ENCODE data around the gene FARS2. TPM values are rescaled to one million over a fixed set of nuclear protein-coding genes. Genes with fewer than 3 reads are reported as not detected.
A peak's percentile ranks its signal among the peaks of the same experiment; 100 is the strongest.

The FARS2 gene
- 24.0 and 24.7 TPM in 2 replicates for total RNA-seq (2014; rRNA removed; shearing (Covaris generic))

DNA sequence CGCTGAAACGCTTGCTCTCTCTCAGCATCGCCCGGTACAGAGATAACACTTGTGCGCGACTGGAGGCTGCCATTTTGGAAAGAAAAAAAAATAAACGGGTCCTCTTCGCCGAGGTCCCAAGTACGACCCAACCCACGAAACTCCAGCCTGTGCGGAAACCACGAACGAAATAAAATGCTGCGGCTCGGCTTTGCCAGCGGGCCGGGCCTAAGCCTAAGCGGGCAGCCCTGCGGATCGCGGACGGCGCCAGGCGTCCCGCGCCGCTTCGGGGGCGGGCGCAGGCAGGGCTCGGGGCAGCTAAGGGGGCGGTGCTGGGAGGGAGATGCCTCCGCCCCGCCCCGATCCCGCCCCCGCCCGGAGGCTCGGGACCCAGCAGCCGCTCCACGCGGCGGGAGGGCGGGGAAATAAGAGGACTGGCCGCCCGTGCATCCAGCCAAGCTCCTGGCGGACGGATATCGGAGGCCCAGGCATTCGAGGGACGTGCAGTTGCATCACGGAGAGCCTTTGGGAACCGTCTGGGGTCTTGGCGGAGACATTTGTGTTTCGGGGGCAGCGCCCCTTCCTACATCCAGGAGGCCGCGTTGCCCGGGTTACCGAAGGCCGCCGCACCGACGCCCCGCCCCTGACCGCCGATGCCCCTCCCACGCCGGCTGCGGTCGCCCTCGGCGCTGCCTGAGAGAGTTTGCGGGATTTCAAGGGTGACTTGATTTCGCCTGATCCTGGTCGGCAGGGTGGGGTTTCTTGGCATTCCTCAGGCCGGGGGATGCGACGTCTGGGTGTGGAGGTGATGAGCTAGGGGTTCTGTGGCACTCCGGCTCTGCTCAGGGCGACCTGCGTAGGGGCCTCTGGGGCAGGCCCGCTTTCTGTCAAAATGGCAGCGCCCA lies at the start of gene FARS2, which contains the start of gene LYRM4:
Gene FARS2, plus strand, starts transcription at position 853 of the 884 bp plus-strand sequence.
Gene LYRM4, minus strand, starts transcription at position 290 of the 884 bp plus-strand sequence. Its CDS starts 217 bp downstream, at position 73.
- peak; percentile 95 for DNase-seq (ENCODE audit: low read depth)

GRCh38 chr6:5213836-5214235 lies 47.5 kb upstream of the FARS2 start:
- no peak for DNase-seq (ENCODE audit: low read depth)

DNA sequence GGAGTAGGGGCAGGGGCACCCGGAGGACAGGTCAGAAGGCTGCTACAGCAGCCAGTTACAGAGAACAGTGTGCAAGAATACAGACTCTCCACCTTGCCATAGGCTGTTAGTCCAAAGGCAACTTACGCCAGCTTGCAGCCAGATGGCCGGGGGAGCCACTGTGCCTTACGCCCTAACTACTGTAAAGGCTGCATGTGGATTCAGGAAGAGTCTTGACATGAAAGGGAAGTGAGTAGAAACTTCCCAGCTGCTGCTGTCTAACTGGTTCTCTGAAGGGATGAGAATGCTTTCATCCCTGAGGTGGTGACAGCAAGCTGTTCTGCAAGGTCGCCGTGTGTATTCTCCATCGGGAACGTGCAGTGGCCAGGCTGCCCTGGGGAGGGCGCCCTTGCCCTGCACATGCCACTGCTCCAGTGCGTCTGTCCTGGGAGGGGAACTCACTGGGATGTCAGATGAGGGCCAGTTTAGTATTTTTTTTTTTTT lies 46.7 kb upstream of the FARS2 start:
- DNase-seq (ENCODE audit: low read depth): peak; percentile 68

DNA sequence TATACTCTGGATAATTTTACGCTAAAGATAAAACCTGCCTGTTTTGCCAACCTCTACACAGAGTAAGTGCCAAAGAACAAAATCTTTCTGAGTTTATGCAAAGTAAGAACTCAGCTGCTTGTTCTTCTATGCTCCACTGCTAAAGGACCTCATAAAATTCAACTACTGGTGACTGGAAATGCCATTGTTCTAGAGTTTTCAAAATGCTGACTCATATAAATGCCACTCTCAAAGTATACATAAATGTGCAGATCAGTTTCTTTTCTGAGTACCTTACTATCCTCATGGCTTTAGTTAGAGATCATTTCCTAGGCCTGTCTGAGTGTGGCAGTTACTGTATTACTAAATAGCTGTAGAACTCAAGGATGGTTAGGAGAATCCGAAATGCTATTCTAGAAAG lies 46.2 kb upstream of the FARS2 start:
- no peak for DNase-seq (ENCODE audit: low read depth)

DNA sequence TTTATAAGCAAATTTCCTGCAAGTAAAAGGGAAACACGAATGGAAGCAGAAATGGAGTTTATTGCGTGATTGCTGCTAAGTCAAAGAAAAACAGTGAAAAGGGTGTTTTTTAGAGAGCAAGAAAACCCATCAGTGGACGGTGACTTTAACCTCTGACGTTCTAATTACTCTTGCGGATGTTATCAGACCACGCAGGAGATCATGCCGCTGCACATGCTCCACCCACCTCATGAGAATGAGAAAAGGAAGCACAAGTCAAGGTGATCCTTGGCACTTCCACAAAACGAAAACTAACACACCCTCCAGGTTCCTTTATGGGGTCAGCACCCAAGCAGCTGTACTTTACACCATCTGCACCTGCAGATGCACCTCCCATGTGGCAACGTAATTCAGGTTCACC lies 45.5 kb upstream of the FARS2 start:
- DNase-seq (ENCODE audit: low read depth): no peak

GRCh38 chr6:5217356-5217755 lies 44.0 kb upstream of the FARS2 start:
- no peak for DNase-seq (ENCODE audit: low read depth)

GRCh38 chr6:5219011-5219691 lies 42.2 kb upstream of the FARS2 start:
- no peak for DNase-seq (ENCODE audit: low read depth)

DNA sequence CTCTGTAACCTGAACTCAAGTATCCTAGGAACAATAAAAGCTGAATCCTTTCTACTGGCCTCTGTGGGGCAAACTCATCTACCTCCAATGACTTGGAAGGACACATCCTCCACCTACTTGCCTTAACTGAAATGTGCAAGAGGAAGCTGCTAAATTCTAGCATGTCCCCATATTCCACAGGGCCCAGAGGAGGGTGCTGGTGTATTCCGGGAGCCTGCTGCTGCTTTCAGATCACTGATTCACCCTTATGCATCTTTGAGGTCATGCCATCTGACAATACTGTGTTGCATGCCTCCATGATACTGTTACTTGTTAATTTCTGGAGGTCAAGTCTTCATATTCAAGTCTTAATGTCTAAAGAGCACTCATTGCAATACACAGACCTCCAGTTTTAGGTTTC lies 40.9 kb upstream of the FARS2 start:
- no peak for DNase-seq (ENCODE audit: low read depth)

DNA sequence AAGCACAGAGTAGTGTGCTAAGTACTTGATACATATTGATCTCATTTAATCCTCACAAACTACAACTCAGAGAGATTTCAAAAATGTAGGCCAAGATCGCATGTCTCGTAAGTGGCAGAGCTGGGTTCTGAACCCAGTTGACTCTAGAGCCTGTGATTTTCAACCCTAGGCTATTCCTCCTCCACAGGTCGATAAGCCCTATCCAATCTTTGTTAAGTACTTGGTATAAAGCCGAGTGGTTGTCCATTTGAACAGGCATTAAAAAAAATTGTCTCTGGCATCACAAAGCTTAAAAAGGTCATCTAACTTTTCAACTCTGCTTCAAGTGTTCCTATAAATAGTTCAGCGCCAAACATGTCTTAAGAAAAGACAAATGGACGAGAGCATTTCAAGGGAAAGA lies 38.0 kb upstream of the FARS2 start:
- no peak for DNase-seq (ENCODE audit: low read depth)

DNA sequence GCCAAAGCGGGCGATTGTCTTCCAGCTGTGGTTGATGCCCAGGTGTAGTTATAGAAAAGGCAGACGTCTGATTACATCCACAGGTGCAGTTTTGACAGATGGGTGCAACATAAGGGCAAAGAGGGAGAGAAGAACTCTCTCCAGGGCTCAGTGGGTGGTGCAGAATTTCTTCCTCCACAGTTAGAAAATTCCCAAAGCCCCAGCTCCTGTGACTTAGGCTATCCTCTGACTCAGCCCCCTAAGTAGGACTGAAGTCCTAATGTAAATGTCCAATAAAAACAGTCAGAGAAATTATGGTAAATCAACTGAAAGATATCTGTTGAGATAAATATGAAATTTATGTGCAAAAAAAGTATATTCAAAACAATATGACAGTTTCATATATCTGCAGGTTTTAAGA lies 32.0 kb upstream of the FARS2 start:
- DNase-seq (ENCODE audit: low read depth): no peak

DNA sequence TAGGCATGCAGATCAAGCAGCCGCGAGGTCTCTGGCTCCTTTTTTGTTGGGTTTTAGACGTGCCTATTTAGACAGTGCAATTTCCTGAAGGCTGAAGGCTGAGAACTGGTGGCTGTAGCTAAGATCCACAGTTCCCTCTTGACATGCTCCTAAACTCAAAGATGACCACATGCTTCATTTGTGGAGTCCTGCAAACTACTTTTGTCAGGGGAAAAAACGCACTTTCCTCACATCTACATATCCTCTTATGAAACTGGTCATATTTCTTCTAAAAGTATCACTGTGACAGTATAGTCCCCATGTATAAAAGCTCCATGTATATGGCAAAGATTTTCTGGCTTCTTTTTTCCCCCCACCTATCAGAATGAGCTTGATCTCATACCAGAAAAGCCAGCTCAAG lies 31.2 kb upstream of the FARS2 start:
- DNase-seq (ENCODE audit: low read depth): no peak

DNA sequence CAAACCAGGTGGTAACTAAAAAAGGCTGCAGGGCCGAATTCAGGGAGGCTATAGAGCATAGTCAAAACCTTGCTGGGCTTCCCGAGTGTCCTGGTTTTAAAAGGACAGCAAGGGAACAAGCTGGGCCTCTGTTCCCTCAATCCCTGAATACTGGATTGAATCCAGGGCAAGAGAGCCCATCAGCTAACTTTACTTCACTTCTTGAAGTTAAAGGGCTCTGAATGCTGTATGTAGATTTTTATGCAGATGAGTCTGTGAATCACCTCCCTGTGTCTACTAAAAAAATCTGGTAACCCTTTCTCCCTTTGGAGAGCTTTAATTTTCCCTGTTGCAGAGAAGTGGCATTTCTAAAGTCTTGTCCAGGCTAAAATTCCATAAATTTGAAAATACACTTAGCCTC lies 30.0 kb upstream of the FARS2 start:
- DNase-seq (ENCODE audit: low read depth): no peak

DNA sequence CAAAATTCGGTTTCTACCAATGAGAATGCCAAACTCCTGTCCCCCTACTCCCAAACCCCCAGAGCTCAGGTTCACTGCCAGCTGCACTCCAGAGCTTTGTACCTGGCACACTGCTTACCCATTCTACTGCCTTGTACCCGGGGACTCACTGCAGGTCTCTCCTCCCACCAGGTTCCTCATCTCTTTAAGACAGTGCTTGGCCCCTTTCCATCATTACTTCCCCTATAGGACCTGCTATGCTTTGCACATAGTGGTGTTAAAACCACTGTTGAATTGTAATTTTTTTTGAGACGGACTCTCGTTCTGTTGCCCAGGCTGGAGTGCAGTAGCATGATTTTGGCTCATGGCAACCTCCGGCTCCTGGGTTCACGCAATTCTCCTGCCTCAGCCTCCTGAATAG lies 26.4 kb upstream of the FARS2 start:
- DNase-seq (ENCODE audit: low read depth): no peak

GRCh38 chr6:5235830-5236229 lies 25.5 kb upstream of the FARS2 start:
- no peak for DNase-seq (ENCODE audit: low read depth)

GRCh38 chr6:5237805-5238204 lies 23.5 kb upstream of the FARS2 start:
- no peak for DNase-seq (ENCODE audit: low read depth)

DNA sequence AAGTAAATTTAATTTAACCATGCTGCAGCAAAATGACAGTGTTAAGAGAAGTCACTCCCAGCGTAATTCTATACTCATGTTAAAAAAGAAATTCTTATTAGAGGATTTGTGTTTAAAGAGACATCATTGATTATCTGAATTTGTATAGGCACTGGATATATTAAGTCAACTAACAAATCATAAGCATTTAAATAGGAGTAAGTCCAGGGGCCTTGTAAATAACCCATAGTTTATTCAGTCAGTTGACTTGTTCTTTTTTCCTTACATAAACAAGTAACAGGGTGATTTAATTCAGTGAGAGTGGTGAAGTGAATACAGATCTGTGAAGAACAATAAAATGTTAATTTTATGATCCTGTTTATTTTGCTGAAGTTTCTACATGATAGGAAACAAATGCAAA lies 23.0 kb upstream of the FARS2 start:
- no peak for DNase-seq (ENCODE audit: low read depth)

DNA sequence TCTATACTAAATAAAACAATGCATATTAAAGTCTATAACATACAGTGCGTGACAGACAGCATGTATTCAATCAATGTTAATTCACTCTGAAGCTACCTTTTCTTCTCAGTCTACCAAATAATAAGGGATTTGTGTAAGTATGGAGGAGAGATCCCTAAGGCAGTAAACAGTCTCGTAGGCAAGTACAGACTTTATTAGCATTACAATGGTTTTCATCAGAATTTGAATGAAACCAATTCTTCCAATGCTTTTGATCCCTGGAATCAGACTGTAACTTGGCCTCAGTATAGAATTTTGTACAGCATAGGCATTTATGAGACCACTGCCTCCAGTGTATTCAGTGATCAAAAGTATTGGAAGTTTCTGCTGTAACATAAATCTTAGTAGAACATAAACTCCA lies 20.1 kb upstream of the FARS2 start:
- no peak for DNase-seq (ENCODE audit: low read depth)

DNA sequence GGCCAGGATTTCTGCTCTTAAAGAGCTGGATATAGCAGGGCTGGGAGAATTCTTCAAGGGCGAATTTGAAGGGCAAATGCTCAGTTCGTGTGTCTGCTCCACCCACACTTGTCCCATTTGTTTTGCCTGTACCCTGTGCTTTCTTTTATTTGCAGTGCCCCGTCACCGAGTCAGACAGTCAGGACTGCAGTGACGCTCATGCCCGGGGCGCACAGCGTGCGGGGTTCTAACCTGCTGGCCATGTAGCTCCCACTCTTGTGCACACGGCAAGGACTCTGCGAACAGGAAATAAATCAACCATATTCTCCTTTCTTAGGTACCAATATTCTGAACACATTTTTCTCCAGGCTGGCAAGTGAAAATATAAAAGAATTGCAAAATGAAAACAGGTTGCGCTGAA lies 18.2 kb upstream of the FARS2 start:
- no peak for DNase-seq (ENCODE audit: low read depth)

DNA sequence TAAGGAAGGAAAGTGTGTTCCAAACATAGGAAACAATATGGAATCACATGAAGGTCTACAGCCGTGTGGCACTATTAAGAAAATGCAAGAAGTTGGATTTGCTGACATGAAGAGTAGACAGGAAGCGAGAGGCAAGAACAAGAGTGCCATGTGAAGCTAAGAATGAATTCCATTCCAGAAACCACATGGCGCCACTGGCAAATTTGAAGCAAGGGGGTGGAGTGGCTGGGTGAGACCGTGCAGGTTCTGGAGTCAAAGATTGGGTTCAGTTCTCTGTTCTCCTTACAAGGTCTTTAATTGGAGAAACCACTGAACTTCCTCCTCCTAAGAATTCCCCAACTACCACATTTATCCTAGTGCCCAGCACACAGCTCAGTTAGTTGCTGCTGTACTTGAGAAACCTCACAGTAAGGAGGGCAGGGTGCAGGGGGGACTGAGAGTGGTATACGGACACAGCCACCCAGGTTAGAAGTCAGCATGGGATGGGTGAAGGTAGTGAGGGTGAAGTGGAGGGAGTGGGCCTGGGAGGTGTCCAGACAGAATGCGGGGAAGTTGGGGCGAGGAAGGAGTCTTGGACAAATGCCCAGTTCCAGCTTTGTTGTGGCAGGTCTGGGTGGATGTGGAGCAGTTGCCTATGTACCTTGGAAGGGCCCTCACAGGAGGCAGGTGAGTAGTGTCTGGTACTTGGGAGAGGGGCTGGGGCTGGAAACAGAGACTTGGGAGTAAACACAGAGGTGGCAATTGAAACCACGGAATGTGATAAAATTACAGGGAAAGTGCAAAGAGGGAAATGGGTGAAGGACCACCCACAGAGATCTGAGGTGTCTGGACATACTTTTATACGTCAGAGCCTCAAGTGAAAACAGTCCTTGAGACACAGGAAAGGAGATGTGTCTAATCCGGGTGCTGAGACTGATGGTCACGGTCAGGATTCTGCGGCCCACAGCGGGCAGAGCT lies 14.9 kb upstream of the FARS2 start:
- peak; percentile 40 for DNase-seq (ENCODE audit: low read depth)

GRCh38 chr6:5247201-5247600 lies 14.1 kb upstream of the FARS2 start:
- DNase-seq (ENCODE audit: low read depth): no peak

DNA sequence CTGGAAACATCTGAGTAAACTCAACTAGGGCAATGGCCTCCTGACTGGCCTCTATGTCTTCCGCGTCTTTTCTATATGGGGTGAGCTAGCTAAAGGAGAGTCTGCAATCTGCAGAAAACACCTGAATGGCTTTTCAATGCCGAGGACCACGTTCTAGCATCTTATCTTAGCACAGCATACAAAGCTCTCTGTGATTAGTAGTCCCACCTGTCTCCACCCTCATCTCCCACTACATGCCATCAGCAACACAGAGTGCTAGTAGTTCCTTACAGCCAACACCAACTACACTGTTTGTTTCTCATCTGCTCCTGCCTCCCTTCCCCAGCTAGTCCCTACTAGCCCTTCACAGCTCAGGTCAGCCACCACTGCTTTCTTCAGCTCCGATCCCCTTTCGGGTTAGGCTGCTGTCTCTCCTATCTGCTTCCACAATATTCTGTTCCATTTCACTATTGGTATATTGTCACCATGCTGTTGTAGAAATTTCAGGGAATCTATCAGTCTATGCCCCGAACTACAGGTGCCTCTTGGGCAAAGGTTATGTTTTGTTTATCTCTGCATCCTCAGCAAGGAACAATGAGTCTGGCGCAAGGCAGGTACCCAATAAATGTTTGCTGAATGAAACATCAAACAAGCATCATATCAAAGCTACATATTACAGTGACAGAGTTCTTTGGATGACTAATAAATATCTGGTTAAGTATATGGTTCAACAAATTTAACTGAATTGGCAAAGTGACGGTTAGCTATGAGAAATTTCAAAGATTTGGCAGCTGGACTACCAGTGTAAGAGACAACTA lies 12.8 kb upstream of the FARS2 start:
- DNase-seq (ENCODE audit: low read depth): no peak
